Ovary (tissue), 9 donors: ENCODE results near the gene GTF2F1. TPM values are rescaled to one million over a fixed set of nuclear protein-coding genes. Genes with fewer than 3 reads are reported as not detected.
"Not testable (repeated sequence)": the region's sequence is repeated elsewhere in the genome, so short reads cannot be mapped to it uniquely, and the experiment has no call there.

ENCODE experiments used
- DNase-seq, 5 donors: peaks; one replicate each; pipeline ENCODE4 v3.0.0-alpha.2; 2019 to 2020
- H3K27ac ChIP-seq, 2 donors: fragments of 200-600 bp; one replicate each; pipeline versions ENCODE4 v1.5.1 to v1.8.0; 2019 to 2022
- H3K27me3 ChIP-seq: fragments of 200-600 bp; one replicate; pipeline ENCODE4 v1.8.0; 2022
- H3K36me3 ChIP-seq: fragments of 200-600 bp; sonication (generic); one replicate; pipeline ENCODE4 v1.5.1; 2019
- H3K4me1 ChIP-seq: one replicate; pipeline ENCODE4 v1.8.1; 2013; ENCODE audit warnings: mild to moderate bottlenecking, moderate library complexity; ENCODE audit not compliant: insufficient read depth
- H3K4me3 ChIP-seq: fragments of 200-600 bp; sonication (generic); one replicate; pipeline ENCODE4 v1.5.1; 2017
- H3K9me3 ChIP-seq, 2 donors: fragments of 200-600 bp in 1 of 2; sonication (generic) in 1 of 2; one replicate each; pipeline versions ENCODE4 v1.5.1 to v1.8.1; 2013 to 2019; ENCODE audit warnings: mild to moderate bottlenecking in 1 of 2, moderate library complexity in 1 of 2
- CTCF ChIP-seq, 3 donors: fragments of 450-650 bp in 2 of 3; fragments of 200-600 bp in 1 of 3; IDR thresholded peaks; one replicate each; pipeline versions ENCODE4 v1.5.1 to v1.8.0; 2016 to 2022; ENCODE audit warnings: antibody characterized with exemption in 3 of 3, mild to moderate bottlenecking in 1 of 3
- EP300 ChIP-seq: sonication (generic); formaldehyde crosslinking; IDR thresholded peaks from one replicate; pipeline ENCODE4 v1.6.1; 2017; ENCODE audit warnings: antibody characterized with exemption
- POLR2A ChIP-seq: fragments of 450-650 bp; IDR thresholded peaks from one replicate; pipeline ENCODE4 v1.6.1; 2017; ENCODE audit warnings: antibody characterized with exemption, mild to moderate bottlenecking, moderate library complexity
- WGBS, 3 donors: extraction: QIAGEN DNeasy Blood & Tissue Kit in 1 of 3; methylation state at CpG; one replicate each; pipeline versions ENCODE4 v1.1.5 to v1.1.7; 2013 to 2017; 5-methylcytosine and 5-hydroxymethylcytosine counted together
- intact Hi-C, 4 donors: fragments of 100-400 bp; cut with DNase I; formaldehyde crosslinking; loops; one replicate each; pipeline versions ENCODE4 v1.11.0 to v1.15.1; 2022 to 2023
- polyA plus RNA-seq, 2 donors: library from polyadenylated mRNA; stranded (reverse); fragments of 200-250 nt in 1 of 2; fragments of 350-450 nt in 1 of 2; fragmentation: Illumina TruSeq in 1 of 2; extraction: RNeasy Lipid Tissue Mini Kit (QIAGEN cat#74804) in 1 of 2; gene quantifications; one replicate each; pipeline ENCODE4 v1.2.3, GENCODE V29; 2013 to 2014
- total RNA-seq, 7 donors: library from RNA; depleted of rRNA in 2 of 7; stranded (reverse); fragments of >200 nt in 2 of 7; fragmentation: NEBNext Ultra II Directional in 3 of 7; extraction: Animal tissue kit (Norgen Biotek cat#: 25700) in 3 of 7; gene quantifications; one replicate each; pipeline versions ENCODE4 v1.1.0 to v1.2.4, GENCODE V29; 2016 to 2023
- donor health status: DM: no; HTN: no; CAD: no; lungs with moderate emphysema.
- donor health status: DM: no; HTN: no; CAD: no.
- donor health status: Bipolar disorder and iron deficiency.
- donor health status: DM: yes; HTN: yes; CAD: no.
- donor health status: DM: no; HTN: no; CAD: no.
- donor health status: DM: yes; HTN: yes; CAD: no.

GTF2F1 gene
- total and polyA plus RNA-seq, 9 donors = 41.2 to 95.0 (median 66.9) TPM

- H3K27me3 ChIP-seq = no peaks in the 10 kb centered on the region
- TF ChIP-seq EP300 (no peak), CTCF (IDR thresholded peaks at IDR 0.05) (no peak), POLR2A (no peak)
- intact Hi-C loops = no loop called here
- no peak overlapping the region for H3K27ac ChIP-seq
- no peak for DNase-seq
- whole genome bisulfite sequencing, 3 donors = 92 to 97% (median 95%) methylated on average over 2 of the region's 2 CpGs
- no peaks in the 10 kb centered on the region for H3K4me1 ChIP-seq
- H3K9me3 ChIP-seq = no peaks in the 10 kb centered on the region
- H3K36me3 ChIP-seq = no peaks in the 10 kb centered on the region
- H3K4me3 ChIP-seq = no peak overlapping the region
Observed at GRCh38 chr19:6352381-6353165, 40.4 kb downstream of the GTF2F1 start.

DNA sequence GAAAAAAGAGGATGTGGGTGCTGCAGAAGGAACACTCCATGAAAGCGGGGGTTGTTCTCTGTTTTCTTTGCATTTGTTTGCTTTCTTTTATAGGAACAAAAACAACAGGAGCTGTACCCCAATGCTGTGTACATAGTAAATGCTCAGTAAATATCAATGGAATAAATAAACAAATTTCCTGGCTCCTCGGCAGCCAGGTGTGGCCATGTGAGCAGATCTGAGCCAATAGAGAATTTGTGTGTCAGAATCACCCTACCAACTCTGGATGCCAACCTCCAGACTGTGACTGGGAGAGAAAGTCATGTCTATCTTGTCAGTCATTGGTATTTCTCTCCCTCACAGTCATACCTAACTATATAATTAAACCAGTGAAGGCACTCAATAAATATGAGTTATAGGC lies 42.3 kb downstream of the GTF2F1 start:
- H3K4me1 ChIP-seq = no peaks in the 10 kb centered on the region
- no peak overlapping the region for H3K27ac ChIP-seq
- no peak for DNase-seq
- H3K36me3 ChIP-seq = no peaks in the 10 kb centered on the region
- no peak for TF ChIP-seq POLR2A
- no peak for TF ChIP-seq CTCF (IDR thresholded peaks at IDR 0.05)
- no peak for TF ChIP-seq EP300
- no peak overlapping the region for H3K4me3 ChIP-seq
- no peaks in the 10 kb centered on the region for H3K27me3 ChIP-seq
- WGBS, 3 donors = 78 to 83% (median 82%) methylated on average over 2 of the region's 2 CpGs
- intact Hi-C loops = no loop called here
- no peaks in the 10 kb centered on the region for H3K9me3 ChIP-seq

- H3K27ac ChIP-seq, H3K4me3 ChIP-seq, DNase-seq, H3K9me3 ChIP-seq, intact Hi-C loops, H3K4me1 ChIP-seq, H3K27me3 ChIP-seq, H3K36me3 ChIP-seq: not testable (repeated sequence)
- WGBS, 3 donors = 81 to 84% (median 82%) methylated on average over 2 of the region's 2 CpGs
Observed at GRCh38 chr19:6349271-6349670, 43.7 kb downstream of the GTF2F1 start.

DNA sequence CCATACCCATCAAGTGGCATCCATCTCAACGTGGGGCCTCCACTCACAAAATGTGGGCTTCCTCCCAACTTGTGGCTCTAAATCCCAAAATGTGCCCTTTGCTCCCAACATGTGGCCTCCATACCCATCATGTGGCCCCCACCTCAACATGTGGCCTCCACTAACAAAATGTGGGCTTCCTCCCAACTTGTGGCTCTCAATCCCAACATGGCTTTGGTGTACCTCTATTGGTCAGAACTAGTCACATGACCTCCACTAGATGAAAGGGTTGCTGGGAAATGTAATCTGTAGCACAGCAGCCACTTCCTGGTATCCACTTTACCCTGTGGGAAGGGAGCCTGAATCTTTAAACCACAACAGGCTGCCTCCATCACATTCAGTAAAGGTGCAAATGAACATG lies 49.5 kb downstream of the GTF2F1 start:
- H3K36me3 ChIP-seq = no peaks in the 10 kb centered on the region
- no peak overlapping the region for H3K4me3 ChIP-seq
- H3K27me3 ChIP-seq = no peaks in the 10 kb centered on the region
- no peak for DNase-seq
- no peaks in the 10 kb centered on the region for H3K9me3 ChIP-seq
- H3K4me1 ChIP-seq = no peaks in the 10 kb centered on the region
- no peak overlapping the region for H3K27ac ChIP-seq
- TF ChIP-seq CTCF (IDR thresholded peaks at IDR 0.05) (no peak), EP300 (no peak), POLR2A (no peak)
- WGBS, 3 donors = 79 to 96% (median 84%) methylated on average over 1 of the region's 1 CpG
- intact Hi-C loops = no loop called here

- Histone ChIP-seq H3K27me3 (no peaks in the 10 kb centered on the region), H3K4me3 (no peak overlapping the region), H3K9me3 (no peaks in the 10 kb centered on the region), H3K27ac (no peak overlapping the region), H3K4me1 (no peaks in the 10 kb centered on the region), H3K36me3 (no peaks in the 10 kb centered on the region)
- no peak for DNase-seq
- 58 to 61% (median 60%) methylated on average over 13 to 14 of the region's 14 CpGs for WGBS, 3 donors
- intact Hi-C loops = no loop called here
- TF ChIP-seq CTCF (IDR thresholded peaks at IDR 0.05) = no peak
Observed at GRCh38 chr19:6340493-6341201, 52.3 kb downstream of the GTF2F1 start.
